HG02852 (cell line): ENCODE measurements around the gene ERC1.

Experiments
- ATAC-seq: cut with Tn5 transposase; IDR thresholded peaks from one replicate; pipeline ENCODE4 v1.9.1; 2021; ENCODE audit warnings: mild to moderate bottlenecking, moderate library complexity; ENCODE audit not compliant: unreplicated experiment

The ERC1 gene

GRCh38 chr12:1523558-1524050 is 532.6 kb downstream of the ERC1 start:
- ATAC-seq, result no peak

- no peak for ATAC-seq
Observed at GRCh38 chr12:1525858-1526257, 534.8 kb downstream of the ERC1 start.

- ATAC-seq, result no peak
Observed at GRCh38 chr12:1527789-1528188, 536.8 kb downstream of the ERC1 start.

GRCh38 chr12:1528791-1529190 is 537.8 kb downstream of the ERC1 start:
- ATAC-seq, result no peak

DNA sequence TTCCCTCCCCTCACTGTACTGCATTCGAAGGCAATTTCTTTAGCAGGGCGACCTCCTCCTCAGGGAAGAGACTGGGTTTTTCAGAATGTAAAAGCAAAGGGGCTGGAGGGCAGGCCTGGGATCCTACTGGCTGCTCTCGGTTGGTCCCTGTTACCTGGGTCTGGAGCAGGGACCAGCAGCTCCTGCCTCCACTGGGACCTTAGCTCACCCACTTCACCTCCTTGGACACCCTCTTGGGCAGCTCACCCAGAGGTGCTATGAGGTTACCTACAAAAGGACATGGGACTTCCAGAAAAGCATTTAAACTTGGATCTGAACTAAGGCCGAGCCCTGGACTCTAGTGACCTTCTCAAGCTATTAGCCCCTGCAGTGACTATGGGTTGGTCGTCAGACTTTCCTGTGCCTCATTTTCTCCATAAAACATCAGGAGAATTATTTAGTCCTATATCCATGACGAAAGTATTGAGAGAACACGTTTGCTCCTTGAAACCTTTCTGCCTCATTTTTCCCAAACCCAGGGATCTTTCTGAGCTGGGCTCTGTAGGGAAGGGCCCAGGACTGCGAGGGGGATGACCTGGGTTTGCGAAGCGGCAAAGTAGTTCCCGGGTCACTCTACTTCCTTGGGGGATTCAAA is 538.3 kb downstream of the ERC1 start:
- no peak for ATAC-seq

DNA sequence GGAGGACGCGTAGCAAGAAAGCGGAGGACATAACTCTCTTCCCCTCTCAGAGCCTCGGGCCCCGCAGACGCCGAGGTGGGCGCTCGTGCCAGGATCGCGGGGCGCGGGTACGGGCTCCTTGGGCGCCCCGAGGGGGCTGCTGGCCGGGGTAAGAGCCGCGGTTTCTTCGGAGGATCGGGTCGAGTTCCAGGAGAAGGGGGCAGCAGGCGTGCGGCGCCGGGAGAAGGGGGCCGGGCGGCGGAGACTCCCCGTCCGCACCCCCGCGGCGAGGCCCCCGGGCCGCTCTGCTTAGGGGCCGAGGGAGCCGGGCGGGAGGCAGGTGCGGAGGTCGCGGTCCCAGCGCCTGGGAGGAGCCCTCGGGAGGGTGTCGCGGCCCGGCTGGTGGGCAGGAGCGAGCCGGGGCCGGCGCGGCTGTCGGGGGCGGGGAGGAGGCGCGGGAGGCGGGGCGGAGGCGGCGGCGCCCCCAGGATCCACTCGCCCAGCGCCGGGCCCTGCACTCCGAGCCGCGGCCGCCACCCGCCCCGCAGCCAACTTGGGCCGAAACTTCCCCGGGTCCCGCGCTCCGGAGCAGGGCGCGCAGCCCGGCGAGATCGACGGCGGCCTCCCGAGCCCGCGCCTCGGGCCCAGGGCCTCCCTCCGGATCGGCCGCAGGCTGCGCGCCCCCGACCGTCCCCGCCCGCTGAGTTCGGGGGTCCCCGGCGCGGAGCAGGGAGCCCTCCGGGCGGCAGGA is 539.0 kb downstream of the ERC1 start:
- peak; percentile 23 for ATAC-seq

DNA sequence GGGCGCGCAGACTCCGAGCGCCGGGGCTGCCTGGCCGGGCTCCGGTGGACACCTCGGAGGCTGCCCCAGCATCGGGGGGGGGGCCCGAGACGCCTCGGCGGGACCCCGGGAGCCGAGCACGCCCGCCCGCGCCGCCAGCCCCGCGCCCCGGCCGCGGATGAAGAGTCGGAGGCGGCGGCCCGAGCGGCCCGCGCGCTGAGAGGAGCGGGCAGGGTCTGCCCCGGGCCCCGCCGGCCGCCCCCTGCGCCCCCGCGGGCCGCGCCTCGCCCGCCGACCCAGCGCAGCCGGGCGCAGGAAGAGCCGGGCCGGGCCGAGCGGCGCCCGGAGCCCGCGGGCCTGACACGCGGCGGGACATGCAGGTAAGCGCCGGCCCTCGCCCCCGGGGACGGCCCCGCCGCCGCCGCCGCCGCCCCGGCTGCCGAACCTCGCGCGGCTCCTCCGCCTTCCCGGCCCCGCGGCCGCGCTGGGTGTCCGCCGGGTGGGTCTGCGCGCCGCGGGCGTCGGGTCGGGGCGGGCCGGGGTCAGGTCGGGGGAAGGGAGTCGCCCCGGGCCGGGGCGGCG is 539.6 kb downstream of the ERC1 start:
- ATAC-seq, result no peak

GRCh38 chr12:1531153-1531653 is 540.2 kb downstream of the ERC1 start:
- ATAC-seq, result no peak

DNA sequence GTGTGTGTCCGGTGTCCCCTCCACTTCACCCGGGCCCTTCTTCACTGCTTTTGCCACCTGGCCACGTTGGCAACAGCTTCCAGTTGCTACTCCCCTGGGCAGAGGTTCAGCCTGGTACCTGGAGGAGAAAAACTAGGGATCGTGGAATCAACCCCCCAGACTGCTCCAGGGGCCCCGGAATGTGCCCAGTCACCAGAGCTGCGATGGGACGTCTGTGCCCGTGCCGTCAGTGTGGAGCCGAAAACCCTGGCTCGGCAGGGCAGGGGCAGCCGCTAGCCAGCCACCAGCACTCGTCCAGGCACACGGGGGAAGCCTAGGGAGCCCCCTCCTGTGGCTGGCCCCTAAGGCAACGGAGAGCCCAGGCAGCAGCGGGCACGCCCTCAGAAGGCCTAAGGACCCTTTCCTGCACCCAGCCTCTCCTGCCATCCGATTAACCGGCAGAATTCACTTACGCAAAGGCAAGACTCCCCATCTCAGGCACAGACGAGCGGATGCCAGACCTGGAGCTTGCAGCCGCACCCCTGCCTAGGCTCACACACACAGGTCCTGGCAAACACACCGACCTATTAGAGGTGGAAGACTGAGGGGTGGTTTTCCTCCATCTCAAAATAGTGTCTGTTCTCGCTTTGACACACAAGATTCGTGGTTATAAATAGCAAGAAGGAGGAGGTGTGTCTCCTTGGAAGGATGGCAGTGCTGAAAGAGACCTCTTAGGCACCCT is 540.8 kb downstream of the ERC1 start:
- ATAC-seq, result no peak

DNA sequence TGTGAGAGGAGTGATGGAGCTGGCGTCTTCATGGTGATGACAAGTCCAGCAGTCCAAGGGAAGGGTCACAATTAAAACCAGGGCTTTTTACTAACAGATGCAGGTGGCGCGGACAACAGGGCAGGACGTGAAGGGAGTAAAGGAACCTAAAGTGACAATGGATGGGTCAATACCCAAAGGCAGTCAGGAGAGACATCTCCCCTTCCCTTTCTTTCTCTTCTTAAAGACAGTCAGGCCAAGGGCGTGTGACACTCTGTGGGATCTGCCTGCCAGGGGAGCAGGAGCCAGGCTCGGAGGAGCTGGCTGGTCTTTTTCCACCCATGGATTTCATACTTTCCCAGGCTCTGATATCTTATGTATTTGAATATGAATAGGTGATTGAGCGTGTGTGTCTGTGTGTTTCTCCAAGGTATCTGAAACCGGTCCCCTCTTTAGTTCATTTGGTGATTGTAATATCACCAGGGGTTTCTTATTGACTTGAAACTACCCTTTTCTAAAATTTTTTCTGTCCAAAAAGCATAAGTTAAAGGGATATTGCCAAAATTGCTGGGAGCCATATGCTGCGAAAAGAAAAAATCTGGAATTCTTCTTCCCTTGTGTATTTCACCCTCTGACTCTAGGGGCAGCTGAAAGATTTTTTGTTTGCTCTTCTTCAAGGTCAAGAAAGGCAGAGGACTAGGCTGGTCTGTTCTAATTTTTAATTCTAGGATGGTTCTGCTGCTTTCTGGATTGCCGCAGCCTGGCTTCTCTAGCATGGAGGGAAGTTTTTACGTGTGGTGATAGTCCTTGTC is 541.5 kb downstream of the ERC1 start:
- ATAC-seq, result no peak

DNA sequence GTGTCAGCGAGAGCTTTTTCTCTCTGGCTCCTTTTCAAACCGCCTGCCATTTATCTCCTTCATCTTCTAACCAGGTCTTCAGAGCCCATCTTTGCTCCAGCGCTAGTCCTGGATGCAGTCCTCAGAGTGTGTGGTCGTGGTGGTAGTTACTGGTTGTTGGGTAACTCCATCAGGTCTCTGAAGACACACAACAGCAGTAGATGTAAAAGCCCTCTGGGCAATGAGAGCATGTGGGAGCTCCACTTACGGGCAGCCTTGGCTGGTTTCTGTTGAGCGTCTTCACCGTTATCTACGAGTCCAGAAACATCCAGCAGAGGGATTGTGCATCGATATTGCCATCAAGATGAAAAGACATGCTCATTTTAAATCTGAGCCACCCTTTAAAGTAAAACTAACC is 542.2 kb downstream of the ERC1 start:
- peak; percentile 5 for ATAC-seq

DNA sequence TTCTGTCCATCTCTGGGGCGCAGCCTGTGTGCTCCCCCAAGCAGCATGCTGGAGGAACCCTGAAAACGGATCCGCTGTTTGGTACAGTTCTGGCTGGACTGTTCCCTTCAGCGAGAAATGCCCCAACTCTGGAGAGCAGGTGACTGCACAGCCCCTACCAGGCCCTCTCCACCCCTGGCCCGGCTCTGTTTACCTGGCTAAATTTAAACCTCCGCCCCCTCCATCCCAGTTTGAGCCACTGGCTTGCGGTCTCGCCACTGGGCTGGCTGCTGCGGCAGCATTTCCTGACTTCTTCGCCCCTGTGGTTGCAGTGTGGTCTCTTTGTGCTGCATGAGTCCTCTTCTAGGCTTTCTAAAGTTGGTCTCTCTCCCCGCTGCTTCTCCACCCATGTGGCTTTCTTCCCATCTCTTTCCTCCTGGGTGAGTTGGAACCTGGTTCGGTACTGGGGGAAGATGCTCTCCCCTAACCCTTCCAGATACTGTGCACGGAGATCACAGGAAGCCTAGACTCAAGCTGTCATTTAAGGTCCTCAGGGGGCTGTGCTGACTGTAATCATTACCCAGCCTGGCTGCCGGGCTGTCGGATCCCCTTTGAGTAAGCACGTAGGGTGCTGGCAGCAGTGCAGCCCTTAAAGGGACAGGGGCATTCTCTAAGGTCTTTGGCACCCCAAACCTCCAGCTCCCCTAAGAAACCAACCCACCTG is 542.7 kb downstream of the ERC1 start:
- ATAC-seq, result peak; percentile 51

DNA sequence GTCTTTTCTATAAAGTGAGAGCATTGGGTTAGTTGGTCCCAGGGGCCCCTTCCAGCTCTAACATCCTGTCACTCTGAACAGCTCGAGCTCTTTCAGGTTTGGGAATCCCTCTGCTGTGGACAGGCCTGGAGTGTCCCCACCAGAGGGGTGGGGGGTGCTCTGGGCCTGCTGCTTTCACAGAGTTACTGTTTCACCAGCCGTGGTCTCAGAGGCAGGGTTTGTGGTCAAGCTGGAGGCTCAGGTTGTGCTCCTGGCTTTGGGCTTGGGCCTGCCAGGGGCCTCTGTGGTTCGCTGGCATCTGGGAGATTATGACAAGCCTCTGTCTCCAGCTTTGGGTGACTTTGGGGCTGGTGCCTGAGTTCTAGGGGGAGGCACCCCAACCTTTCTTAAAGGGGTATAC is 543.7 kb downstream of the ERC1 start:
- ATAC-seq, result peak; percentile 21

GRCh38 chr12:1536817-1537216 is 545.8 kb downstream of the ERC1 start:
- ATAC-seq, result no peak

DNA sequence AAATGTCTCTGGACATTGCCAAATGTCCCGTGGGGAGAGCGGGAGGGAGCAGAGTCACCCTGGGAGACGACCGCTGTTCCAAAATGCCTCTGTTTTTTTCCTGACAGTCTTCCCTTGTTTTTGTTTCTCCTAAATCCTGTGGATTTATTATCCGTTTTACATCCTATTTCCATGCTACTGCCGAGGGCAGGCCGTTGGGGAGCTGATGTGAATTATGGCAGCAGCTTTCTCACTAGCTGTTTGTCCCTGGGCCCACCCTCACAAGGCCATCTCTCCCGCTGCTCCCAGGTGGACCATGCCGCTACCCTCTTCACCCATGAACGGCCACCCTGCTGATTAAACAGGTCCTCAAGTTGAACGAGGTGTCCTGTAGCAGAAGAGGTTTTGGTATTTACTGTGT is 548.1 kb downstream of the ERC1 start:
- ATAC-seq, result no peak

GRCh38 chr12:1540690-1541089 is 549.7 kb downstream of the ERC1 start:
- ATAC-seq, result no peak

DNA sequence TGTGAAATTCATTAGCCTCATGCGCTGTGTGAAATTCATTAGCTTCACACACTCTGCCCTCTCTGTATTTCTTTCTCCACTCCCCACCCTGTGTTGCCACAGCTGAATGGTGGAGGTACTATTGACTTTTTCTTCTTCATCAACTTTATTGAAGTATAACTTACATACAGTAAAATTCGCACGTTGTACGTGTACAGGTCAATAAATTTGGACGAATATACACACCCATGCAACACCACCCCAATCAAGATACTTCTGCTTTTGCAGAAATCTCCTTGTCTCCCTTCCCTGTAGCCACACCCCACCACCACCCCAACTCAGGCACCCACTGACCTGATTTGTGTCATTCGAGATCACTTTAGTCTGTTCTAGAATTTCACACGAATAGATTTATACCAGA is 551.6 kb downstream of the ERC1 start:
- ATAC-seq, result no peak

GRCh38 chr12:1544996-1545700 is 554.1 kb downstream of the ERC1 start:
- no peak for ATAC-seq
